GM18526 (cell line): Measurements from ENCODE around the gene NPW.

ENCODE experiments used
- POLR2A ChIP-seq: IDR thresholded peaks from 3 replicates; pipeline ENCODE4 v1.6.1; 2011; ENCODE audit not compliant: insufficient read length; ENCODE audit errors: extremely low read depth

Gene NPW

DNA sequence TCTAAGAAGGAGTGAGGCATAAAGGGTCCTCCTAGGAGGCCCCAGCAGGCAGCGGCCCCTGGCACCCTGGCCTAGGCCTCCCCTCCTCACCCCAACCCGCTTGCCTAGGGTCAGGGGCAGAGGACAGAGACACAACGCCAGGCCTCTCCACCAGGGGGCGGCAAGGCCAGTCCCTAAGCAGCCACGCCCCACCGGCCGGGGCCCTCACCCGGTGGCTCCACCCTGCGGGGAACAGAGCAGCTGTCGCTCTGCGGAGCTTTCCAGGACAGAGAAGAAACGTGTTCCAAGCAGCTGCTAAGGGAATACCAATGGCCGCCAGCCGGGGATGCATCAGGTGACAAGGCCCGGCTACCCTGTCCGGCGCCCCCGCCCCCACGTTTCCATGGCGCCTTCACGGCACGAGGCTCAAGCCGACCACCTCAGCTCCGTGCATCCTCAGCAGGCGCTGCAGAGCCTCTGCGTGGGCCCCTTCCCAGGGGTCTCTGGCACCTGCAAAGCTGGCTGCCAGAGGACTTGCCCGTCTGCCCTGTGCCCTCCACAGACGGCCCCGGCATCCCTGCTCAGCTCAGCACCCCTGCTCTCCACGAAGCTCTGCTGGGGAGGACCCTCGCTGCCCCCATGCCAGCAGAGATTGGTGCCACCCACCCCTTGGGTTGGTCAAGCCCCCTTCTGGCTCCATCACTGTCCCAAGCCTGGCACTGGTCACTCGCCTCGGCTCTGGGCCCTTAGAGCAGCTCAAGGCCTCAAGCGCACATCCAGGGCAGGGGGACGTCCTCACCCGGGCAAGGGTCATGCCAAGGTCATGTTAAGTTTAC, 15.6 kb upstream of the NPW start:
- TF ChIP-seq POLR2A, result no peak

GRCh38 chr16:2004795-2005517, 14.6 kb upstream of the NPW start:
- no peak for TF ChIP-seq POLR2A

DNA sequence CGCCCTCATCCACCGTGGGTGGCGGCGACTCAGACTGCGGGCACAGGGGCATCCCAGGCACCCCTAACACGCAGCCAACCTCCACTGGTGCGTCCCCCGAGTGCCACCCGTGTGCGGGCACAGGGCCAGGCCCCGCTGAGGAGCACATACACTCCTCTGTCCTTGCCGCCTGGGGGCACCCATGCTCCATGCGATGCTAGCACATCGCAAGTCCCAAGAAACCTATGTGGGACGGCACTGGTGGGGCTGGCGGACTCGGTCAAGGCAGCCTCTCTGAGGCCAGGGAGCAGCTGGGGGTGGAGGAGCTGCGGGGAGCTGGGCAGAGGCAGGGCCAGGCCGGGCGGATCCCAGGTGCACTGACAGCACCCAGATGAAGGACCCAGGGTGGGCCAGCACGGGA, 13.9 kb upstream of the NPW start:
- no peak for TF ChIP-seq POLR2A

GRCh38 chr16:2006317-2006716, 13.3 kb upstream of the NPW start:
- no peak for TF ChIP-seq POLR2A

DNA sequence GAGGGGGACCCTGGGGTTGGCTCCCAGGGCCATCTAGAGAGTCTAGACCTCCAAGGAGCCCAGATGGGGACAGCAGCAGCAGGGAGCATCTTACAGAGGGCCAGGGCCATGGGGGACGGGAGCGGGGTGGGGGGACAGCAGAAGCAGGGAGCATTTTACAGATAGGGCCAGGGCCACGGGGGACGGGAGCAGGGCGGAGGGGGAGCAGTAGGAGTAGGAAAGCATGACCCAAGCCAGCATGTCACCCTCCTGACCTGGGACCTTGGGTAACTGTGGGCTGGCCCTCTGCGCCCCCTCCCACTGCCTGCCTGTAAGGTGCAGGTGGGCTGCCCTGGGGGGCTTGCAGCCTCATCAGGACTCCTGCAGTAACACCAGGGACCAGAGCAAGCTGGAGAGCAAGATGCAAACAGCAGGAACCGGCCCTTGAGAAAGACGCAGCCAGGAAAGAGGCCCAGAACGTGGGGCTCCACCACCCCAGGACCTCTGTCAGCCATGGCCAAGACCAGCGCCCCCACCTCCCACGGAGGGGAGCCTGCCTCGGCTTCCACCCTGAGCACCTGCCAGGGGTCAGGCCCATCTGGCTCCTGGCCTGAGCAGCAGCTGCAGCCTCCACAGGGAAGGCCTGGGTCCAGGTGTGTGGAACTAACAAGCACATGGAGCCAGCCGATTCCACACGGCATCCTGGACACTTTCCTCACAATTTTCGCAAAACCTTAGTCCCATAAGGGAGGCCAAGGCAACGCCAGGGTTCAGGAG, 12.3 kb upstream of the NPW start:
- no peak for TF ChIP-seq POLR2A

GRCh38 chr16:2008009-2008526, 11.5 kb upstream of the NPW start:
- TF ChIP-seq POLR2A, result no peak

- TF ChIP-seq POLR2A, result no peak
These were observed 10.9 kb upstream of the NPW start for GRCh38 chr16:2008631-2009163.

- no peak for TF ChIP-seq POLR2A
These were observed 10.3 kb upstream of the NPW start for GRCh38 chr16:2009164-2009711.

DNA sequence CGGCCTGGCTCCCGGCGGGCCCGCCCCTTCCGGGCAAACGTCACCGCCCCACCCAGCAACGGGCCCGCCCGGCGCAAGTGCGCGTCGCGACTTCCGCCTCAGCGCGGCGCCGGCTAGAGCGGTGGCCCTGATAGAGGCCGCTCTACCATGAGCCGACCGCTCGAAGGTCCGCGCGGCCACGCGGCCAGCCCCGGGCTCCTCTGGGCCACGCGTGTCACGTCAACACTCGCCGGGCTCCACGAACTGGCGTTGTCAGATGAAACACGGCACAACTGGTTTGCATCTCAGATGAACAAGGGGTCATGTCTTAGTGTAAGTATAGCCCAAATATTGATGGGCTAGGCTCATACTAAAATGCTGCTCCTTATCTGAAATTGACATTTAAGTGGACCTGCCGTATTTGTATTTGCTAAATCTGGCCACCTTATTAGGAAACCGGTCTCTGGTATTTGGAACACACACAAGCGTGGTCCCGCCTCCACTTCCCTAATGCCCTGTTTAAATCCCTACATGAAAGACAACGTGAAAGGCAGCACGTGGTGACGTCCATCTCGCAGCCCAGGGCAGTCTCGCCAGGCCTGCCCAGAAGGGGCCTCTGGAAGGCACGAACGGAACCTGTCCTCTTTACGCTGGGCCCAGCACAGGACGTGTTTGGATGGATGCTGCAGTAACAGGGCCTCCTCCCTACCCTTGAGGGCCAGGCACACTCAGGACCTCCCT, 9.6 kb upstream of the NPW start, which contains the start of gene ZNF598:
Gene ZNF598 (minus strand): TSS at position 31 of the 720 bp plus-strand sequence.
- TF ChIP-seq POLR2A, result peak; percentile 91

- no peak for TF ChIP-seq POLR2A
These were observed 6.1 kb upstream of the NPW start for GRCh38 chr16:2013527-2013926.

DNA sequence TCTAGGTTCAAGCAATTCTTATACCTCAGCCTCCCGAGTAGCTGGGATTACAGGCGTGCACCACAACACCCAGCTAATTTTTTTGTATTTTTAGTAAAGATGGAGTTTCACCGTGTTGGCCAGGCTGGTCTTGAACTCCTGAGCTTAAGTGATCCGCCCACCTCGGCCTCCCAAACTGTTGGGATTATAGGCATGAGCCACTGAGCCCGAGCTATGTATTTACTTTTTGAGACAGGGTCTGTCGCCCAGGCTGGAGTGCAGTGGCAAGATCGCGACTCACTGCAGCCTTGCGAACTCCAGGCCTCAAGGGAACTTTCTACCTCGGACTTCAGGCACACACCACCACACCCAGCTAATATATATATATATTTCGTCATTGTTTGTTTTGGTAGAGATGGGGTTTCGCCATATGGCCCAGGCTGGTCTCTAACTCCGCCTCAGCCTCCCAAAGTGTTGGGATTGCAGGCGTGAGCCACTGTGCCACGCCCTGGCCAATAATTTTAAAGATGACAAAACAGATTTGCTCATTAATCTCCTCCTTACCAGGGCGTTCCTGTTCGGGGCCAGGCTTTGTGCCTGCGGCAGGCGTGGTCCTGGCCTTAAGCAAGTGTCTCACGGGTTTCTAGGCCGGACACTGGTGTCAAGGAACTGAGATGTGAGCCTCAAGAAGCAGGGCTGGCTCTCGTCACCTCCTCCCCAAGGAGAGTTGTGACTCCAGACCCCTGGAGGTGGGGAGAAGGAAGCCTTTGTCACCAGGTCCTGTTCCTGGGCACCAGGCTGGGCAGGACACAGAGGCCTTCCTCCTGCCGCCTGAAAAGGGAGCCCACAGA, 4.3 kb upstream of the NPW start:
- TF ChIP-seq POLR2A, result no peak

DNA sequence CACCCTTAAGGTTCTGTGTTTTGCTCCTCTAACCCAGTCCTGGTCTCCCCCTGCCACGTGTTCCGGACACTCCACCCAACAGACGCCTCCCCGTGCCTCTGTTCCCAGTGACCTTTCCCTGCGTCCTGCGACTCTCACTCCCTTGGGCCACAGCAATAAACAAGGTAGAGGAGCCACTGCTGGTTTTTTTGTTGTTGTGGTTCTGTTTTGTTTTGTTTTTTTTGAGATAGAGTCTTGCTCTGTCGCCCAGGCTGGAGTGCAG, 3.7 kb upstream of the NPW start:
- no peak for TF ChIP-seq POLR2A

DNA sequence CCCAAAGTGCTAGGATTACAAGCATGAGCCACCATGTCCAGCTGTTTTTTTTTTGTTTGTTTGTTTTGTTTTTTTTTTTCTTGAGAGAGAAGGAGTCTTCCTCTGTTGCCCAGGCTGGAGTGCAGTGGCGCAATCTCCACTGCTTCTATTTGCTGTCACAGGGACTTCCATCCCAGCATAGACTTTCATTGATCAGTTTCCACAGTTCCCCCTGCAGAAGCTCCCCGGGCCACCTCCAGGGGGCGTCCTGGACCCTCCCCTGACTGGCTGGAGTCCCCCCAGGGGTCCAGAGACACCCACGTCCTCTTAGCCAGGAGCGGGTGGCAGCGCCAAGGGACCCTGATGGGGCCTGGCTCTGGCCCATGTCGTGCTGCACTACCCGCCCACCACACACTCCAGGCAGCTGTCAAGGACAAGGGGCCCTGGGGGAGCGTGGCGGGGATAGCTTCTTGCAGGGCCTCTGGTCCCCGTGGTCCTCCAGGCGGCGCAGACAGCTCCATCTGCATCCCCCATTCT, 3.1 kb upstream of the NPW start:
- no peak for TF ChIP-seq POLR2A
